DOHH2 (cell line): ENCODE data around the gene MYT1.

Experiments
- H3F3A ChIP-seq: fragments of 200-600 bp; sonication (generic), shearing (Covaris generic); 2 replicates; pipeline ENCODE4 v1.6.0; 2016; ENCODE audit warnings: antibody characterized with exemption, mild to moderate bottlenecking; ENCODE audit not compliant: control insufficient read depth, insufficient read depth
- H3K27ac ChIP-seq: fragments of 200-600 bp; sonication (generic); 2 replicates; pipeline ENCODE4 v1.5.1; 2014; ENCODE audit warnings: low read depth, mild to moderate bottlenecking, low read length, moderate library complexity
- H3K27me3 ChIP-seq: fragments of 200-600 bp; sonication (generic); 2 replicates; pipeline ENCODE4 v1.6.1; 2014; ENCODE audit warnings: mild to moderate bottlenecking, low read length, mixed read lengths; ENCODE audit not compliant: control insufficient read depth
- H3K36me3 ChIP-seq: fragments of 200-600 bp; sonication (generic); 2 replicates; pipeline ENCODE4 v1.6.1; 2014; ENCODE audit warnings: mild to moderate bottlenecking, low read length, moderate library complexity, mixed read lengths; ENCODE audit not compliant: control insufficient read depth
- H3K4me1 ChIP-seq: fragments of 200-600 bp; sonication (generic); 2 replicates; pipeline ENCODE4 v1.6.1; 2014; ENCODE audit warnings: mild to moderate bottlenecking, low read length, mixed read lengths; ENCODE audit not compliant: control insufficient read depth
- H3K4me2 ChIP-seq: fragments of 200-600 bp; sonication (generic); 2 replicates; pipeline ENCODE4 v1.6.0; 2014; ENCODE audit warnings: mild to moderate bottlenecking, low read length, moderate library complexity
- H3K4me3 ChIP-seq: fragments of 200-600 bp; sonication (generic); 2 replicates; pipeline ENCODE4 v1.5.1; 2014; ENCODE audit warnings: mild to moderate bottlenecking, low read length, mixed read lengths
- H3K79me2 ChIP-seq: fragments of 200-600 bp; sonication (generic); 2 replicates; pipeline ENCODE4 v1.6.1; 2014; ENCODE audit warnings: mild to moderate bottlenecking, low read length, mixed read lengths; ENCODE audit not compliant: control insufficient read depth
- H3K9me2 ChIP-seq: fragments of 200-600 bp; sonication (generic); replicated peaks from 2 replicates; pipeline ENCODE4 v1.6.1; 2014; ENCODE audit warnings: mild to moderate bottlenecking, low read length, mixed read lengths; ENCODE audit not compliant: control insufficient read depth
- H3K9me3 ChIP-seq: fragments of 200-600 bp; sonication (generic); 2 replicates; pipeline ENCODE4 v1.6.1; 2014; ENCODE audit warnings: antibody characterized with exemption, low read length, mixed read lengths; ENCODE audit not compliant: control insufficient read depth, insufficient read depth
- H4K20me1 ChIP-seq: fragments of 200-600 bp; sonication (generic); 2 replicates; pipeline ENCODE4 v1.6.0; 2014; ENCODE audit warnings: low read depth, mild to moderate bottlenecking, antibody characterized with exemption, low read length, moderate library complexity; ENCODE audit not compliant: control insufficient read depth, insufficient read depth
- CTCF ChIP-seq: fragments of 200-600 bp; sonication (generic); IDR thresholded peaks from one replicate; pipeline ENCODE4 v1.5.1; 2014; ENCODE audit warnings: antibody characterized with exemption, mild to moderate bottlenecking, low read depth, low read length; ENCODE audit not compliant: poor library complexity, severe bottlenecking
- EZH2phosphoT487 ChIP-seq: fragments of 200-600 bp; sonication (generic); IDR thresholded peaks from 2 replicates; pipeline ENCODE4 v1.6.1; 2017; ENCODE audit warnings: borderline replicate concordance, mild to moderate bottlenecking, antibody characterized with exemption, low read length, moderate library complexity, mixed read lengths

MYT1 gene

GRCh38 chr20:64224351-64225170 is 60.3 kb downstream of the MYT1 start:
- H3K27me3 ChIP-seq, result no peaks in the 10 kb centered on the region
- no peaks in the 10 kb centered on the region for H3K79me2 ChIP-seq
- H3K4me1 ChIP-seq, result peaks cover 8% of the 10 kb centered on the region; the same call in 1 of the 2 replicates
- no peak overlapping the region for H3K4me2 ChIP-seq
- no peaks in the 10 kb centered on the region for H4K20me1 ChIP-seq
- no peak overlapping the region for H3K27ac ChIP-seq
- no peaks in the 10 kb centered on the region for H3K9me3 ChIP-seq
- no peak for TF ChIP-seq EZH2phosphoT487
- H3F3A ChIP-seq, result no peaks in the 10 kb centered on the region
- no peak overlapping the region for H3K4me3 ChIP-seq
- H3K36me3 ChIP-seq, result no peaks in the 10 kb centered on the region
- no peaks in the 10 kb centered on the region for H3K9me2 ChIP-seq

GRCh38 chr20:64225171-64225595 is 60.9 kb downstream of the MYT1 start:
- no peaks in the 10 kb centered on the region for H4K20me1 ChIP-seq
- TF ChIP-seq CTCF (no peak), EZH2phosphoT487 (no peak)
- H3K27ac ChIP-seq, result no peak overlapping the region
- H3K4me1 ChIP-seq, result peaks cover 8% of the 10 kb centered on the region; the same call in 1 of the 2 replicates
- H3K79me2 ChIP-seq, result no peaks in the 10 kb centered on the region
- no peak overlapping the region for H3K4me2 ChIP-seq
- no peaks in the 10 kb centered on the region for H3K9me2 ChIP-seq
- H3K9me3 ChIP-seq, result no peaks in the 10 kb centered on the region
- no peak overlapping the region for H3K4me3 ChIP-seq
- no peaks in the 10 kb centered on the region for H3K36me3 ChIP-seq
- no peaks in the 10 kb centered on the region for H3K27me3 ChIP-seq
- H3F3A ChIP-seq, result no peaks in the 10 kb centered on the region

- Histone ChIP-seq H3K4me3 (no peak overlapping the region), H3K27ac (no peak overlapping the region), H3K27me3 (no peaks in the 10 kb centered on the region), H4K20me1 (no peaks in the 10 kb centered on the region), H3K9me2 (no peaks in the 10 kb centered on the region), H3K79me2 (no peaks in the 10 kb centered on the region), H3F3A (no peaks in the 10 kb centered on the region), H3K9me3 (no peaks in the 10 kb centered on the region), H3K4me2 (no peak overlapping the region), H3K4me1 (peaks cover 8% of the 10 kb centered on the region; the same call in 1 of the 2 replicates), H3K36me3 (no peaks in the 10 kb centered on the region)
- TF ChIP-seq CTCF (no peak), EZH2phosphoT487 (no peak)
These were observed 61.8 kb downstream of the MYT1 start for GRCh38 chr20:64225828-64226598.
